ENCODE results near the gene SH3PXD2A. TPM values are rescaled to one million over a fixed set of nuclear protein-coding genes. Genes with fewer than 3 reads are reported as not detected.

SH3PXD2A gene
- total and polyA plus RNA-seq, 7 donors, result 19.0 to 58.2 (median 24.5) TPM

DNA sequence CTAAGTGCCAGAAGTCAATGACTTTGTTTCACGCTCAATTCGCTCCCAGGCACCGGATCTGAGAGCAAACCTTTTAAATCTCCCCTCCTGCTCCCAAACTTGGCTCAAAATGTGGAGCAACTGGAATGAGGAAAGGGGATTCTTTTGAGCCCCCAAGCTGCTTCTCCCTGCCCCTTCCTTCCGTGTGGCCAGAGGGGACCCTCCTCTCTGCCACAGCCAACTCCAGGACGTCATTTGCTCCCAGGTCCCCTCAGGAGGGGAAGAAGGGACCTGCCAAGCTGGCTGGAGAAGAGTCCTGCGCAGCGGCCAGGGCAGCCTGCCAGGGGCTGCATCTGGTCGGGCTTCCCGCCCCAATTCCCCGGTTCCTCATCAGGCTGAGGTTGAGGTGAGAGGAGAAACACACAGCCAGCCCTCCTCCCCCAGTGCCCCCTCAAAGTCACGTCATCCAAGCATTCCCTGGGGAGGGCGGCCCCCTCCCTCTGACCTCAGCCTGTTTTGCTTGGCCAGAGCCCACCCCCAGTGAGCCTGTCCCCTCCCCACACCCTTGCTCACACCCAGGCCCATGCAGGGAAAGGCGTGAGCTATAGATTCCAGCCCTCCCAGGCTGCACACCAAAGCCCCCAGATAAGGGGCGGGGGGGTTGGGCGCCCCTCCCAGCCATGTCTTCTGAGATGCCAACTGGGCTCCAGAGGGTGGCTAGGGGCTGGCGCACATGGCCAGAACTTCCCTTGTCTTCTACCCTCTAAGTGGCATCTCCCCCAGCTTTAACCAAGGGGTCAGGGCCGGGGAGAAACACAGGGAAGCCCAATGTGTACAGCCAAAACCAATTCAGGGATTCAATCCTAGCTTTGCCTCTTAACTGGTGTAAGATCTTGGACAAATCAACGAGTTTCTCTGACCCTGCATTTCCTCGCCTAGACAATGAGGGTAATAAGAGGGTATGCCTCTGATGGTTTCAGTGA is 35.0 kb downstream of the SH3PXD2A start:
- intact Hi-C loops (cut with DNase I), result no loop called here
- Histone ChIP-seq H3K27ac (peak overlapping the region; percentile 51 to 76 (median 66)), H3K27me3 (no peaks in the 10 kb centered on the region), H3K9me3 (no peaks in the 10 kb centered on the region), H3K4me1 (peaks cover 0 to 30% (median 21%) of the 10 kb centered on the region in 4 donors), H3K36me3 (no peaks in the 10 kb centered on the region), H3K4me3 (peak overlapping the region in 2 of 4 donors; percentile 16 to 20)
- TF ChIP-seq POLR2A (IDR thresholded peaks at IDR 0.05), result no peak
- peak in 2 of 4 donors; percentile 26 to 28 for TF ChIP-seq POLR2AphosphoS5 (IDR thresholded peaks at IDR 0.05)
- TF ChIP-seq EP300 (IDR thresholded peaks at IDR 0.05), result no peak
- peak; percentile 91 for DNase-seq
- WGBS, 2 donors, result 54 to 68% methylated on average over 19 of the region's 19 CpGs

DNA sequence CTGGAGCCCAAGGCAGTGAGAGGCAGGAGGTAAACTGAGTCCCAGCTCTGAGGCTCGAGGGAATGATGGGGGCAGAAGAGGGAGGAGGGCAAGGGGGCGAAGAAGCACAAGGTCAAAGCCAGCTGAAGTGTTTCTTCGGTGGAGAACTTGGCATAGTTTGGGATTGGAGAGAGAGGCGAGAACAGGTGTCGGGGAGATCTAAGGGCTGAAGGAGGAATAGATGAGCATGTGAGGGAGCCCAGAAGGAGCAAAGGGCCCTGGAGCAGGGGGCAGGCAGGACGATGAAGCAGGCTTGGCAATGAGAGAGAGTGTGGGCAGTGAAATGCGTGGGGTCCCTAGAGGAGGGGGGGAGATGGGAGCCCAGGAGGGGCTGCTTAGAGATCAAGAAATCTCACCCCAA is 35.9 kb downstream of the SH3PXD2A start:
- no peak for DNase-seq
- Histone ChIP-seq H3K4me1 (peaks cover 0 to 30% (median 23%) of the 10 kb centered on the region in 4 donors), H3K4me3 (no peak overlapping the region), H3K9me3 (no peaks in the 10 kb centered on the region), H3K36me3 (no peaks in the 10 kb centered on the region), H3K27ac (peak overlapping the region in 3 of 4 donors; percentile 62 to 76 (median 69)), H3K27me3 (no peaks in the 10 kb centered on the region)
- WGBS, 2 donors, result 79% methylated on average over 7 of the region's 7 CpGs
- TF ChIP-seq POLR2A (IDR thresholded peaks at IDR 0.05) (no peak), EP300 (IDR thresholded peaks at IDR 0.05) (no peak), POLR2AphosphoS5 (IDR thresholded peaks at IDR 0.05) (no peak)
- TF ChIP-seq, protein P1, sequence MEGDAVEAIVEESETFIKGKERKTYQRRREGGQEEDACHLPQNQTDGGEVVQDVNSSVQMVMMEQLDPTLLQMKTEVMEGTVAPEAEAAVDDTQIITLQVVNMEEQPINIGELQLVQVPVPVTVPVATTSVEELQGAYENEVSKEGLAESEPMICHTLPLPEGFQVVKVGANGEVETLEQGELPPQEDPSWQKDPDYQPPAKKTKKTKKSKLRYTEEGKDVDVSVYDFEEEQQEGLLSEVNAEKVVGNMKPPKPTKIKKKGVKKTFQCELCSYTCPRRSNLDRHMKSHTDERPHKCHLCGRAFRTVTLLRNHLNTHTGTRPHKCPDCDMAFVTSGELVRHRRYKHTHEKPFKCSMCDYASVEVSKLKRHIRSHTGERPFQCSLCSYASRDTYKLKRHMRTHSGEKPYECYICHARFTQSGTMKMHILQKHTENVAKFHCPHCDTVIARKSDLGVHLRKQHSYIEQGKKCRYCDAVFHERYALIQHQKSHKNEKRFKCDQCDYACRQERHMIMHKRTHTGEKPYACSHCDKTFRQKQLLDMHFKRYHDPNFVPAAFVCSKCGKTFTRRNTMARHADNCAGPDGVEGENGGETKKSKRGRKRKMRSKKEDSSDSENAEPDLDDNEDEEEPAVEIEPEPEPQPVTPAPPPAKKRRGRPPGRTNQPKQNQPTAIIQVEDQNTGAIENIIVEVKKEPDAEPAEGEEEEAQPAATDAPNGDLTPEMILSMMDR (IDR thresholded peaks at IDR 0.05), result no peak
- intact Hi-C loops (cut with DNase I), result no loop called here

DNA sequence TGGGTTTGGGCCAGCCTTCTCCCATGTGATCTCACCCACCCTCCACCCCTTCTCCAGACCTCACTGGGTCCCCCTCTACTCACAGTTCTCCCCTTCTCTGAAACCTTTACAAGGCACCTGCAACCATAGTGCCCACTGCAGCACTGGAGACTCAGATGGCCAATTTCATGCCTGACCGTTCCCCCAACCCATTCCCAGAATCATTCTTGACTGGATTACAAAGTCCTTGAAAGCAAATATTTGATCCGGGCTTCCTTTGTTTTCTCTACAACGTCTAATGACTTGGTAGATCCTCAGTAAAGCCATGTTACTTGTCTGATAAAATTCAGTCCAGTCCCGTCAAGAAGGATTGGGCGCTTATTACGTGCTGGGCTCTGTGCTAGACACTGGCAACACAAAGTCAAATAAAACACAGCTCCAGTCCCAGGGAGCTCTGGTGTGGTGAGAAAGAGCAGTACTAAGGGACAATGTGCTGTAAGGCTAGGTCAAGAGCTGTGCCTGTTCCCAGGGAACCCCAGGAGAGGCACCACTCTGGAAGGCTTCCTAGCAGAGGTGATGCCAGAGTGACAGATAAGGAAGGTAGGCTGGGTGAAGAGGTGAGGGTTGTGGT is 36.5 kb downstream of the SH3PXD2A start:
- DNase-seq, result no peak
- TF ChIP-seq, protein P1 (IDR thresholded peaks at IDR 0.05), result no peak
- TF ChIP-seq EP300 (IDR thresholded peaks at IDR 0.05) (no peak), POLR2A (IDR thresholded peaks at IDR 0.05) (no peak), POLR2AphosphoS5 (IDR thresholded peaks at IDR 0.05) (no peak)

GRCh38 chr10:103818105-103818504 is 37.3 kb downstream of the SH3PXD2A start:
- Histone ChIP-seq H3K4me1 (peaks cover 0 to 26% (median 25%) of the 10 kb centered on the region in 4 donors), H3K27me3 (no peaks in the 10 kb centered on the region), H3K27ac (no peak overlapping the region), H3K9me3 (no peaks in the 10 kb centered on the region), H3K36me3 (no peaks in the 10 kb centered on the region), H3K4me3 (no peak overlapping the region)
- intact Hi-C loops (cut with DNase I), result no loop called here
- 83 to 90% methylated on average over 3 of the region's 3 CpGs for WGBS, 2 donors
- TF ChIP-seq POLR2AphosphoS5 (IDR thresholded peaks at IDR 0.05), result no peak
- TF ChIP-seq POLR2A (IDR thresholded peaks at IDR 0.05), result no peak
- TF ChIP-seq, protein P1 (IDR thresholded peaks at IDR 0.05), result no peak
- no peak for TF ChIP-seq EP300 (IDR thresholded peaks at IDR 0.05)
- DNase-seq, result peak; percentile 14

More for the DNA sequence above, 36.5 kb downstream of the SH3PXD2A start:
- no peaks in the 10 kb centered on the region for H3K36me3 ChIP-seq
- no peaks in the 10 kb centered on the region for H3K9me3 ChIP-seq
- H3K4me3 ChIP-seq, result no peak overlapping the region
- intact Hi-C loops (cut with DNase I), result no loop called here
- WGBS, 2 donors, result 16 to 71% methylated on average over 6 of the region's 6 CpGs
- H3K4me1 ChIP-seq, result peaks cover 0 to 27% (median 25%) of the 10 kb centered on the region in 4 donors
- H3K27ac ChIP-seq, result no peak overlapping the region
- no peaks in the 10 kb centered on the region for H3K27me3 ChIP-seq

- 69 to 88% methylated on average over 6 of the region's 6 CpGs for WGBS, 2 donors
- intact Hi-C loops (cut with DNase I), result no loop called here
- peaks cover 0 to 25% (median 17%) of the 10 kb centered on the region in 4 donors for H3K4me1 ChIP-seq
- H3K27ac ChIP-seq, result no peak overlapping the region
- no peaks in the 10 kb centered on the region for H3K36me3 ChIP-seq
- no peaks in the 10 kb centered on the region for H3K27me3 ChIP-seq
- TF ChIP-seq EP300 (IDR thresholded peaks at IDR 0.05), result no peak
- TF ChIP-seq, protein P1 (IDR thresholded peaks at IDR 0.05), result no peak
- TF ChIP-seq POLR2AphosphoS5 (IDR thresholded peaks at IDR 0.05), result no peak
- TF ChIP-seq POLR2A (IDR thresholded peaks at IDR 0.05), result no peak
- H3K4me3 ChIP-seq, result no peak overlapping the region
- H3K9me3 ChIP-seq, result no peaks in the 10 kb centered on the region
- peak; percentile 13 for DNase-seq
Measured at GRCh38 chr10:103816431-103816830, 38.9 kb downstream of the SH3PXD2A start.

Data from sigmoid colon (tissue), 7 donors.